Activated naive CD4-positive, alpha-beta T cell treated with anti-CD3 and anti-CD28 coated beads for 36 hours (primary cell): ENCODE results near the gene SPDYE8. TPM values are rescaled to one million over a fixed set of nuclear protein-coding genes. Genes with fewer than 3 reads are reported as not detected.
"Not testable (repeated sequence)": the region's sequence is repeated elsewhere in the genome, so short reads cannot be mapped to it uniquely, and the experiment has no call there.

Source experiments
- CTCF ChIA-PET: fragments of 350-600 bp; sonication (Branson Sonifier 250); formaldehyde crosslinking; loops from one replicate; lab custom pipeline; 2021; ENCODE audit warnings: antibody characterized with exemption; lab: Charles Lee
- DNase-seq: peaks from one replicate; pipeline ENCODE4 v3.0.0-alpha.2; 2020
- H3K27ac Mint-ChIP-seq: one replicate; pipeline ENCODE4 v1.8.0; 2021; ENCODE audit warnings: mild to moderate bottlenecking, mixed read lengths
- H3K27me3 Mint-ChIP-seq: one replicate; pipeline ENCODE4 v1.8.0; 2021; ENCODE audit warnings: low read depth, mixed read lengths
- H3K36me3 Mint-ChIP-seq: one replicate; pipeline ENCODE4 v1.8.0; 2021; ENCODE audit warnings: low read depth, mixed read lengths
- H3K4me1 Mint-ChIP-seq: one replicate; pipeline ENCODE4 v1.8.0; 2021; ENCODE audit warnings: low read depth, mixed read lengths
- H3K4me3 Mint-ChIP-seq: one replicate; pipeline ENCODE4 v1.8.0; 2021; ENCODE audit warnings: mild to moderate bottlenecking, moderate library complexity, mixed read lengths
- H3K9me3 Mint-ChIP-seq: one replicate; pipeline ENCODE4 v1.8.0; 2021; ENCODE audit warnings: mixed read lengths
- intact Hi-C: fragments of 100-400 bp; cut with micrococcal nuclease; formaldehyde crosslinking; loops from one replicate; pipeline ENCODE4 v1.15.1; 2023
- total RNA-seq, 2 experiments: library from RNA; stranded (reverse); gene quantifications; one replicate each; pipeline ENCODE4 v1.2.3, GENCODE V29; 2021

The SPDYE8 gene, protein sequence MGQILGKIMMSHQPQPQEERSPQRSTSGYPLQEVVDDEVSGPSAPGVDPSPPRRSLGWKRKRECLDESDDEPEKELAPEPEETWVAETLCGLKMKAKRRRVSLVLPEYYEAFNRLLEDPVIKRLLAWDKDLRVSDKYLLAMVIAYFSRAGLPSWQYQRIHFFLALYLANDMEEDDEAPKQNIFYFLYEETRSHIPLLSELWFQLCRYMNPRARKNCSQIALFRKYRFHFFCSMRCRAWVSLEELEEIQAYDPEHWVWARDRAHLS
- not detected for total RNA-seq

- H3K27me3 Mint-ChIP-seq, H3K4me3 Mint-ChIP-seq, intact Hi-C loops, DNase-seq, H3K9me3 Mint-ChIP-seq, H3K27ac Mint-ChIP-seq, H3K4me1 Mint-ChIP-seq, CTCF ChIA-PET, H3K36me3 Mint-ChIP-seq: not testable (repeated sequence)
Observed at GRCh38 chr7:73029666-73030065, at the start of gene SPDYE8. Gene SPDYE8, minus strand, starts transcription at chr7:73029766. Its CDS starts 1,800 bp downstream, at chr7:73027966.

DNA sequence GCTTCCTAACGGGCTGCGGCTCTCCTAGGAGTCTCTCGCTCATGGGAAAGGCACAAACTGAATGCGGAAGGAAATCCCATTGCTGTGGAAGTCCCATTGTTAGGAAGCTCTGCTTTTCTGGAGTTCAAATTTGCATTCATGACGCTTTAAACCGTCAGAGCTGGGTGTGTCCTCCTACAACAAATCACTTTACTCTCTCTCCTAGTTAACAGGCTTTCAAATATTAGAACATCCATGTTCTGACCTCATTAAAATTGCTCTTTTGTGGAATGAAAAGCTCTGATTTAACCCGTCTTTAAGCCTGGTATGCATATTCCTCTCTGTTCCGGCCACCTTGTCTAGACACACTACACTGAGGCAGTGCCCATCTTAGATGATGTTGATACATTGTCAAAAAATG lies 28.2 kb upstream of the SPDYE8 start, which contains the start of gene SPDYE11:
Gene SPDYE11 (minus strand): TSS at position 101 of the 400 bp plus-strand sequence. CDS start 1,800 bp downstream, outside the sequence.
- H3K27ac Mint-ChIP-seq, intact Hi-C loops, CTCF ChIA-PET, H3K4me1 Mint-ChIP-seq, H3K36me3 Mint-ChIP-seq, H3K4me3 Mint-ChIP-seq, H3K9me3 Mint-ChIP-seq, H3K27me3 Mint-ChIP-seq, DNase-seq: not testable (repeated sequence)

GRCh38 chr7:73006491-73006890 lies 23.1 kb downstream of the SPDYE8 start:
- H3K27me3 Mint-ChIP-seq, intact Hi-C loops, H3K27ac Mint-ChIP-seq, H3K9me3 Mint-ChIP-seq, CTCF ChIA-PET, H3K36me3 Mint-ChIP-seq, H3K4me1 Mint-ChIP-seq, DNase-seq: not testable (repeated sequence)
- peak overlapping the region; percentile 50 for H3K4me3 Mint-ChIP-seq

GRCh38 chr7:73005693-73006447 lies 23.7 kb downstream of the SPDYE8 start:
- H3K36me3 Mint-ChIP-seq, CTCF ChIA-PET, H3K9me3 Mint-ChIP-seq, intact Hi-C loops, H3K27me3 Mint-ChIP-seq, H3K4me1 Mint-ChIP-seq: not testable (repeated sequence)
- peak; percentile 91 for DNase-seq
- Mint-ChIP-seq H3K4me3 (peak overlapping the region; percentile 97), H3K27ac (peak overlapping the region; percentile 99)

GRCh38 chr7:73005356-73005692 lies 24.2 kb downstream of the SPDYE8 start:
- H3K27me3 Mint-ChIP-seq, intact Hi-C loops, H3K4me1 Mint-ChIP-seq, H3K9me3 Mint-ChIP-seq, H3K36me3 Mint-ChIP-seq, CTCF ChIA-PET: not testable (repeated sequence)
- Mint-ChIP-seq H3K4me3 (peak overlapping the region; percentile 97), H3K27ac (peak overlapping the region; percentile 99)
- peak; percentile 66 for DNase-seq

DNA sequence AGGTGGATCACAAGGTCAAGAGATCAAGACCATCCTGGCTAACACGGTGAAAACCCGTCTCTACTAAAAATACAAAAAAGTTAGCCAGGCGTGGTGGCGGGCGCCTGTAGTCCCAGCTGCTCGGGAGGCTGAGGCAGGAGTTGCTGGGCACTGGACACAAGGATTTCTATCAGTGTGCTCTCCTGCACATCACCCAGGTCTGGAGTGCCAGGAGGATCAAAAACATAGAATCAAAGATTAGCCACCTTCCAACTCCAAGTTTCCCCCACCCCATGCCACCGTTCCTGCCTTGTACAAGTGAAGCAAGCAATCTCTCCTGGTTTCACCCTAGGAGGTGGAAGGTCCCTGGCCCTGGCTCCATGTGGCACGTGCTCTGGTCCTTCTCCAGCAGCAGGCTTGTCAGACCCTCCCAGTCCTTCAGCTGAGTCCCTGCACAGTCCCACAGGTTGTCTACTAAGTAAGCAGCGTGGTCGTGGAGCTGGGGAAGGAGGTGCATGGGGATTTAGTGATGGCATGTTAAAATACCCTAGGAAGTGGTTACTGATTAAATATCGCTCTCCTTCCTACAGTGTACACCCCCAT lies 31.6 kb downstream of the SPDYE8 start:
- intact Hi-C loops, H3K4me1 Mint-ChIP-seq, DNase-seq, H3K27ac Mint-ChIP-seq, H3K36me3 Mint-ChIP-seq, H3K4me3 Mint-ChIP-seq, H3K9me3 Mint-ChIP-seq, H3K27me3 Mint-ChIP-seq, CTCF ChIA-PET: not testable (repeated sequence)

GRCh38 chr7:72997447-72997846 lies 32.1 kb downstream of the SPDYE8 start:
- CTCF ChIA-PET, intact Hi-C loops, H3K27me3 Mint-ChIP-seq, H3K9me3 Mint-ChIP-seq, H3K36me3 Mint-ChIP-seq, H3K4me3 Mint-ChIP-seq, H3K4me1 Mint-ChIP-seq, DNase-seq, H3K27ac Mint-ChIP-seq: not testable (repeated sequence)

DNA sequence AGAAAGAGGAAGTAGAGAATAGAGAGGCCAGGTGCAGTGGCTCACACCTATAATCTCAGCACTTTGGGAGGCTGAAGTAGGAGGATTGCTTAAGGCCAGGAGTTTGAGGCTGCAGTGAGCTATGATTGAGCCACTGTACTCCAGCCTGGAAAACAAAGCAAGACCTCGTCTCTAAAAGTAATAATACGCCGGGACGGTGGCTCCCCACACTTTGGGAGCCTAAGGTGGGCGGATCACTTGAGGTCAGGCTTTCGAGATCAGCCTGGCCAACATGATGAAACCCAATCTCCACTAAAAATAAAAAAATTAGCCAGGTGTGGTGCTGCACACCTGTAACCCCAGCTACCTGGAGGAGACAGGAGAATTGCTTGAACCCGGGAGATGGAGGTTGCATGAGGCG lies 34.1 kb downstream of the SPDYE8 start:
- H3K4me1 Mint-ChIP-seq, CTCF ChIA-PET, H3K36me3 Mint-ChIP-seq, H3K4me3 Mint-ChIP-seq, intact Hi-C loops, H3K27ac Mint-ChIP-seq, H3K9me3 Mint-ChIP-seq, H3K27me3 Mint-ChIP-seq, DNase-seq: not testable (repeated sequence)

- H3K9me3 Mint-ChIP-seq, intact Hi-C loops: not testable (repeated sequence)
Observed at GRCh38 chr7:72990146-72990913, 39.2 kb downstream of the SPDYE8 start.

GRCh38 chr7:72982084-72982483 lies 47.5 kb downstream of the SPDYE8 start:
- H3K4me3 Mint-ChIP-seq, H3K9me3 Mint-ChIP-seq, intact Hi-C loops, H3K27ac Mint-ChIP-seq, H3K4me1 Mint-ChIP-seq, H3K27me3 Mint-ChIP-seq, CTCF ChIA-PET, DNase-seq, H3K36me3 Mint-ChIP-seq: not testable (repeated sequence)

More at GRCh38 chr7:72990146-72990913, 39.2 kb downstream of the SPDYE8 start:
- H3K4me3 Mint-ChIP-seq, H3K27ac Mint-ChIP-seq, H3K36me3 Mint-ChIP-seq, CTCF ChIA-PET, H3K4me1 Mint-ChIP-seq, DNase-seq, H3K27me3 Mint-ChIP-seq: not testable (repeated sequence)

DNA sequence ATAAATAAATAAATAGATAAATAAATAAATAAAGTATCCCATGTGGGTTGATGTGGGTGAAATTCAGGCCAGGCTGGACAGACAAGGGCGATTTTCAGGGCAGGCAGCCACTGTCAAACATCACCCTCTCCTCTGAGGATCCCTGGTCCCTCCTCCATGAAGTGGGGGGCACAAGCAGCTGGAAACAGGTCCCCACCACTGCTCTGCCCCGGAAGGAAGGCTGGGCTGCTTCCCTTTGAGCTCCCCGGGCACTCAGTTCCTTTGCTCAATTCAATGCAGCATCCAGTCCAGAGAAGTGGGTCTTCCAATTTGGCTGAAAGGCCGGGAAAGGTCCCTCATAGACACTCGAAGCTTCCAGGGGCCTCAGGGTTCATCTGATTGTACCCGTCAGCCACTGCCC lies 49.2 kb downstream of the SPDYE8 start:
- H3K9me3 Mint-ChIP-seq, H3K4me1 Mint-ChIP-seq, intact Hi-C loops, DNase-seq, H3K27me3 Mint-ChIP-seq, CTCF ChIA-PET, H3K27ac Mint-ChIP-seq, H3K4me3 Mint-ChIP-seq, H3K36me3 Mint-ChIP-seq: not testable (repeated sequence)

- H3K4me3 Mint-ChIP-seq, H3K27ac Mint-ChIP-seq, DNase-seq, H3K9me3 Mint-ChIP-seq, H3K36me3 Mint-ChIP-seq, H3K4me1 Mint-ChIP-seq, H3K27me3 Mint-ChIP-seq, CTCF ChIA-PET, intact Hi-C loops: not testable (repeated sequence)
Observed at GRCh38 chr7:72976434-72976833, 53.1 kb downstream of the SPDYE8 start.
